Activated CD8-positive, alpha-beta memory T cell treated with anti-CD3 and anti-CD28 coated beads, Interleukin-2, amount 50 U/mL, for 24 hours (primary cell): ENCODE data around the gene ZSWIM5.
"Not testable (repeated sequence)": the region's sequence is repeated elsewhere in the genome, so short reads cannot be mapped to it uniquely, and the experiment has no call there.

Experiments
- DNase-seq: peaks from one replicate; pipeline ENCODE4 v3.0.0-alpha.2; 2020; ENCODE audit errors: extremely low read depth

ZSWIM5 gene

GRCh38 chr1:45095450-45095849 lies 111.0 kb downstream of the ZSWIM5 start:
- DNase-seq: no peak

DNA sequence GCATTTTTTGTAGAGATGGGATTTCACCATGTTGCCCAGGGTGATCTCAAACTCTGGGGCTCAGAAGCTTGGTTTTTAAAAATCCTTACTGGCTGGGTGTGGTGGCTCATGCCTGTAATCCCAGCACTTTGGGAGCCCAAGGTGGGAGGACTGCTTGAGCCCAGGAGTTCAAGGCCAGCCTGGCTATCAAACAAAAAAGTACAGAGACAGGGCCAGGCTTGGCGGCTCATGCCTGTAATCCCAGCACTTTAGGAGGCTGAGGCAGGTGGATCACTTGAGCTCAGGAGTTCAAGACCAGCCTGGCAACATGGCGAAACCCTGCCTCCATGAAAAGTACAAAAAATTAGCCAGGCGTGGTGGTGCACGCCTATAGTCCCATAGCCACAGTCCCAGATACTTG lies 112.0 kb downstream of the ZSWIM5 start:
- DNase-seq: not testable (repeated sequence)

- no peak for DNase-seq
Observed at GRCh38 chr1:45093334-45093733, 113.1 kb downstream of the ZSWIM5 start.

DNA sequence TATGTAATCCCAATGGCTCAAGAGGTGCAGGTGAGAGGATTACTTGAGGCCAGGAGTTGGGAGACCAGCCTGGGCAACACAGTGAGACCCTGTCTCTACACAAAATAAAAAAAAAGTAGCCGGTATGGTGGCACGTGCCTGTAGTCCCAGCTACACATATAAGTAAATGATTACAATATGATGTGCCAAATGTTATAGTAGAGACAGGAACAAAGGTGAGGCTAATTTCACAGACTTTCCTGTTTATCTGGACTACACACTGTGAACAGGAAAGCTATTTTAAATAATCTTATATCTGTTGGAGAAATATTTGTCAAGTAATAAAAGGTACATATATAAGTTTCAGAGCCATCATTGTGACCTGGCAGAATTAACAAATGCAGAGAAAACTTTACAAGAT lies 116.7 kb downstream of the ZSWIM5 start:
- DNase-seq: no peak

DNA sequence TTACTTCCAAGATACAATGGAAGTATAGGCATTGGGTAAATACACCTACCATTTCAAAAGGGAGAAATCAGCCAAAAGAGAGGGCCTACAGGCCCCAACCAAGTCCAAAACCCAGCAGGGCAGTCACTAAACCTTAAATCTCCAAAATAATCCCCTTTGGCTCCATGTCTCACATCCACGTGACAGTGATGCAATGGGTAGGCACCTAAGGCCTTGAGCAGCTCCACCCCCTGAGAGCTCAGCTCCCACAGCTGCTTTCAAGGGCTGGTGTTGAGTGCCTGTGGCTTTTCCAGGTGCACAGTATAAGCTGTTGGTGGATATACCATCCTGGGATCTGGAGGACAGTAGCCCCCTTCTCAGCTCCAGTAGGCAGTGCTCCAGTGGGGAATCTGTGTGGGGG lies 121.8 kb downstream of the ZSWIM5 start:
- no peak for DNase-seq

DNA sequence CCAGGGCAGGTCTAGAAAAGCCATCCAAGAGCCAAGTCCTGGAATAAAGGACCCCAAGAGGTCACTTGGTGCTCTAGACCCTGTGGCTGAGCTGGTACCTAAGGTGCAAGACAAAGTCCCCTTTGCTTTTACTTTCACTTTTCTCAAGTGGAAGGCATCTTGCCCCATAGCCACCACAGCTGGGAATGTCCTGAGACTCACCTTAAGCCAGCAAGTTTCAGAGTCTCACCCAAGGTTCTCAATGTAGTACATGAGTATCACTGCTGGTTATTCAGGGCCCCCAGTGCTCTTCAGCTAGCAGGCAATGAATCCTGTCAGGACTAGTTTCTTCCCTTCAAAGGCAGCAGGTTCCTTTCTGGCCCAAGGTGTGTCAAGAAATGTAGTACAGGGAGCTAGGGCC lies 126.9 kb downstream of the ZSWIM5 start:
- no peak for DNase-seq

DNA sequence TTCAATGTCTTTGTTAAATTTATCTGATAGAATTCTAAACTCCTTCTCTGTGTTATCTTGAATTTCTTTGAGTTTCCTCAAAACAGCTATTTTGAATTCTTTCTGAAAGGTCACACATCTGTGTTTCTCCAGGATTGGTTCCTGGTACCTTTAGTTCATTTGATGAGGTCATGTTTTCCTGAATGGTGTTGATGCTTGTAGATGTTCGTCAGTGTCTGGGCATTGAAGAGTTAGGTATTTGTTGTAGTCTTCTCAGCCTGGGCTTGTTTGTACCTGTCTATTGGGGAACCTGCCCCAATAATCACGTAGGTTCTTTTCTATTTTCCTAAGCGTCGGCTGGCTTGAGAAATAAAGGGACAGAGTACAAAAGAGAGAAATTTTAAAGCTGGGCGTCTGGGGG lies 129.4 kb downstream of the ZSWIM5 start:
- not testable (repeated sequence) for DNase-seq

DNA sequence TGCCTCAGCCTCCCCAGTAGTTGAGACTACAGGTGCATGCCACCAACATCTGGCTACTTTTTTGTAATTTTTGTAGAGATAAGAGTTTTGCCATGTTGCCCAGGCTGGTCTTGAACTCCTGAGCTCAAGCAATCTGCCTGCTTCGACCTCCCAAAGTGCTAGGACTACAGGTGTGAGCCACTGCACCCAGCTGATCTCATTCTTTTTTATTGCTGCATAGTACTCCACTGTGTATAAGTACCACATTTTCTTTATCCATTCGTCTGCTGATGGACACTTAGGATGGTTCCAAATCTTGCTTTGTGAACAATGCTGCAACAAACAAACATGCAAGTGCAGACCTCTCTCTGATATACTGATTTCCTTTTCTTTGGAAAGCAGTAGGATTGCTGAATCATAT lies 134.8 kb downstream of the ZSWIM5 start:
- no peak for DNase-seq

GRCh38 chr1:45067806-45068205 lies 138.6 kb downstream of the ZSWIM5 start:
- no peak for DNase-seq

GRCh38 chr1:45065083-45065482 lies 141.3 kb downstream of the ZSWIM5 start:
- DNase-seq: no peak

DNA sequence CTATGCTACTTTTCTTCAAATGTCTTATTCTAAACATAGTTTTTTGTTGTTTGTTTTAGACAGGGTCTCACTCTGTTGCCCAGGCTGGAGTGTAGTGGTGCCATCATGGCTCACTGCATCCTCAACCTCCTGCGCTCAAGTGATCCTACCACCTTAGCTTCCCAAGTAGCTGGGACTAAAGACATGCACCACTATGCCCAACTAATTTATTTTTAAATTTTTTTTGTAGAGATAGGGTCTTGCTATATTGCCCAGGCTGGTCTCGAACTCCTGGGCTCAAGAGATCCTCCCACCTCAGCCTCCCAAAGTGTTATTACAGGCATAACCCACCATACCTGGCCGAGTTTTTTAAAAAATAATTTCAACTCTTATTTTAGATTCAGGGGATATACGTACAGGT lies 143.9 kb downstream of the ZSWIM5 start:
- not testable (repeated sequence) for DNase-seq

DNA sequence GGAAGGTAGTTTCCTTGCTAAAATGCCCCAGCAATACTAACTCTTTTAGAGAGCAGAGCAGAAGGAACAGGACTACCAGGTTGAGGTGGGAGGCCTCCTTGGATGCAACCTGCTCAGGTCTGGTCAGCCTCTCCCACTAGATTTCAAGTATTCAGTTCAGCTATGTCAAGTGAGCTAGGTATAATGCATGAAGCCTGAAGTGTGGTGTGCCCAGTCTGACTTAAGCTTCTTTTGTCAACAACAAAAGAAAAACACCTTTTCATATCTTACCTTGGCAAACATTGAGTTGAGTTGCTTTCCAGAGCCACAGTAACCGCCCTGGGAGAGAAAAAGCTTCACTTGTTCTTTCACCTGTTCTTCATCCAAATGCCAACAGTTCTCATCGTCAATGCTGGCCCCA lies 146.6 kb downstream of the ZSWIM5 start:
- DNase-seq: no peak

GRCh38 chr1:45057542-45057941 lies 148.9 kb downstream of the ZSWIM5 start:
- DNase-seq: no peak

GRCh38 chr1:45051005-45051772 lies 155.2 kb downstream of the ZSWIM5 start:
- DNase-seq: no peak

GRCh38 chr1:45047032-45047431 lies 159.4 kb downstream of the ZSWIM5 start:
- DNase-seq: no peak

GRCh38 chr1:45044916-45045315 lies 161.5 kb downstream of the ZSWIM5 start:
- DNase-seq: no peak

GRCh38 chr1:45043094-45043493 lies 163.3 kb downstream of the ZSWIM5 start:
- DNase-seq: no peak

- DNase-seq: no peak
Observed at GRCh38 chr1:45040297-45040696, 166.1 kb downstream of the ZSWIM5 start.

DNA sequence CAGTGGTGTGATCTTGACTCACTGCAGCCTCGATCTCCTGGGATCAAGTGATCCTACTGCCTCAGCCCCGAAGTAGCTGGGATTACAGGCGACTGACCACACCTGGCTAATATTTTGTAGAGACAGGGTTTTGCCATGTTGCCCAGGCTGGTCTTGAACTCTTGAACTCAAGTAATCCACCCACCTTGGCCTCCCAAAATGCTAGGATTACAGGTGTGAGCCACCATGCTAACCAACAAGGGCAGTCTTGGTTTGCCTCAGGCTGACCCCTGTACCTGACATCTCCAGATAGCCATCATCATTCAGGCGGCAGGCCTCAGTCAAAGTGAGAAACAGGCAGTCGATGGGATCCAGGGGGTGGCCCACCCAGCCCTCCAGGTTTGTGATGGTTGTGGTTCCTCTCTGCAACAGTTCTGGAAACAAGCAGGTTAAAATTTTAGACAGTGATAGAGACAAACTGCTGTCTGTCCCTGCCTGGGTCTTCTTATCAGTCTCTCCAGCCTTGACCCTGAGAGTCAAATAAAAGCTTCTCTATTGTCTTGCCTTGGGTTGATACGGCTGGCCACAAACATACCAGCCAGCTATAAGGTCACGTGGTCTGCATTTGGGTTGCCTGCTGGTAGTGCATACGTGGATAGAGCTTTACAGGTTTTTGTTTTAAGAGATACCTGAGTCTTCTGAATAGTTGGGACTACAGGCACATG lies 167.6 kb downstream of the ZSWIM5 start:
- no peak for DNase-seq

GRCh38 chr1:45038240-45038639 lies 168.2 kb downstream of the ZSWIM5 start:
- DNase-seq: no peak

- DNase-seq: no peak
Observed at GRCh38 chr1:45037456-45037855, 168.9 kb downstream of the ZSWIM5 start.

DNA sequence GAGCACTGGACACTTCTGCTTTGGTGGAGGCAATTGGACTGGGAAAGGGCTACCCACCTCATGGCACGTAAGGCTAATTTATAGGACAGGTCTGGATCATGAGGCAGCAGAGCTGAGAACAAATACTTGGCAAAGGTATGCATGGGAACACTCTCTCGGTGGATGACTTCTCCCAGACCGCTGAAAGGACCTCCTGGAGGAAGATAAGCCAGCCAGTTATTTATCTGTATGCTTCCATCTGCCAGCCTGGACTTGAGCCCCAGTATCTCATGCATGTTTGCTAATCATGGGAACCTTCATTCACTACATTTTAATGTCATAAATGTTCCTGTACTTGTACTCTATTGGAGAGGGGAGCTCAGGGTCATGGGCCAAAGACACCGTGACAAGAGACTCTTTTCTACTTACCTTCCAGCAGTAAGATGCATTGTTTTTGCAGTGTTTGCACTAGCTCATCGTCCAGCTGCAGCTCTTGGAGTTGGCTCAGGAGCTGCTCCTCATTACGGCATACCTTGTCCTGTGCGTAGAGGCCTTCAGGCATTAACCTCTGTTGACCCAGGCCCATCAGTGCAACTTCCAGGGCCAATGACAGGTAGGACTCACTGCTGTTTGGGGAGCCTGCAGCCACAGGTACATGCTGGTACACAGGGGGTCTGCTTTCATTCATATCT lies 170.6 kb downstream of the ZSWIM5 start:
- DNase-seq: no peak

- DNase-seq: no peak
Observed at GRCh38 chr1:45033356-45033755, 173.0 kb downstream of the ZSWIM5 start.
